Mesendoderm (in vitro differentiated cells): ENCODE data around the gene OTOP3.
"Not testable (repeated sequence)": the region's sequence is repeated elsewhere in the genome, so short reads cannot be mapped to it uniquely, and the experiment has no call there.

Experiments used
- DNase-seq: peaks from one replicate; pipeline ENCODE4 v3.0.0; 2013
- H2AK5ac ChIP-seq: 2 replicates; pipeline ENCODE4 v1.6.1; 2013; ENCODE audit warnings: low read length, inconsistent platforms
- H2BK120ac ChIP-seq: 2 replicates; pipeline ENCODE4 v1.6.1; 2013; ENCODE audit warnings: low read depth, mild to moderate bottlenecking, low read length, moderate library complexity, mixed read lengths
- H2BK15ac ChIP-seq: replicated peaks from 2 replicates; pipeline ENCODE4 v1.6.1; 2013; ENCODE audit warnings: low read depth, mild to moderate bottlenecking, moderate library complexity
- H2BK5ac ChIP-seq: 2 replicates; pipeline ENCODE4 v1.6.1; 2013; ENCODE audit warnings: low read length, inconsistent platforms
- H3K18ac ChIP-seq: 2 replicates; pipeline ENCODE4 v1.6.1; 2013; ENCODE audit warnings: mild to moderate bottlenecking, low read length, mixed read lengths
- H3K23ac ChIP-seq: one replicate; pipeline ENCODE4 v1.6.1; 2013; ENCODE audit warnings: low read length
- H3K27ac ChIP-seq: 2 replicates; pipeline ENCODE4 v1.5.1; 2013; ENCODE audit warnings: low read depth, mild to moderate bottlenecking, inconsistent platforms, low read length, moderate library complexity
- H3K27me3 ChIP-seq: 2 replicates; pipeline ENCODE4 v1.6.1; 2013; ENCODE audit warnings: low read length, control low read depth, mild to moderate bottlenecking, inconsistent platforms; ENCODE audit not compliant: insufficient read depth, poor library complexity
- H3K36me3 ChIP-seq: 2 replicates; pipeline ENCODE4 v1.6.1; 2013; ENCODE audit warnings: low read length, inconsistent platforms; ENCODE audit not compliant: control insufficient read depth, insufficient read depth
- H3K4ac ChIP-seq: one replicate; pipeline ENCODE4 v1.6.1; 2013; ENCODE audit warnings: low read depth, mild to moderate bottlenecking, low read length, moderate library complexity
- H3K4me1 ChIP-seq: 2 replicates; pipeline ENCODE4 v1.6.1; 2013; ENCODE audit warnings: low read depth, low read length, inconsistent platforms; ENCODE audit not compliant: control insufficient read depth
- H3K4me2 ChIP-seq: 2 replicates; pipeline ENCODE4 v1.6.1; 2013; ENCODE audit warnings: low read length
- H3K4me3 ChIP-seq: 2 replicates; pipeline ENCODE4 v1.5.1; 2013; ENCODE audit warnings: mild to moderate bottlenecking, low read length
- H3K56ac ChIP-seq: one replicate; pipeline ENCODE4 v1.6.1; 2013; ENCODE audit warnings: low read length
- H3K79me1 ChIP-seq: 2 replicates; pipeline ENCODE4 v1.6.1; 2013; ENCODE audit warnings: low read length, inconsistent platforms
- H3K79me2 ChIP-seq: 2 replicates; pipeline ENCODE4 v1.6.1; 2013; ENCODE audit warnings: mild to moderate bottlenecking, low read length; ENCODE audit not compliant: control insufficient read depth, insufficient read depth
- H3K9ac ChIP-seq: 2 replicates; pipeline ENCODE4 v1.6.1; 2013; ENCODE audit warnings: low read length, inconsistent platforms
- H4K5ac ChIP-seq: one replicate; pipeline ENCODE4 v1.6.1; 2013; ENCODE audit warnings: low read length
- H4K8ac ChIP-seq: one replicate; pipeline ENCODE4 v1.6.1; 2013; ENCODE audit warnings: low read depth, mild to moderate bottlenecking, control low read depth, low read length, moderate library complexity
- WGBS: extraction: QIAGEN DNeasy Blood & Tissue Kit; methylation state at CpG from one replicate; pipeline ENCODE4 v1.1.7; 2013; ENCODE audit warnings: low lambda C conversion rate, missing lambda C conversion rate; ENCODE audit not compliant: insufficient coverage; ENCODE audit errors: extremely low coverage; 5-methylcytosine and 5-hydroxymethylcytosine counted together

OTOP3 gene

GRCh38 chr17:74903671-74904070 is 32.0 kb upstream of the OTOP3 start:
- no peak overlapping the region for H3K4me2 ChIP-seq
- no peak overlapping the region for H4K8ac ChIP-seq
- H3K4me1 ChIP-seq: no peaks in the 10 kb centered on the region
- H2BK120ac ChIP-seq: no peak overlapping the region
- no peak overlapping the region for H2AK5ac ChIP-seq
- no peak overlapping the region for H2BK15ac ChIP-seq
- no peak overlapping the region for H3K27ac ChIP-seq
- no peak overlapping the region for H3K4ac ChIP-seq
- no peaks in the 10 kb centered on the region for H3K36me3 ChIP-seq
- no peak overlapping the region for H3K18ac ChIP-seq
- no peak overlapping the region for H4K5ac ChIP-seq
- H3K27me3 ChIP-seq: no peaks in the 10 kb centered on the region
- no CpG with 5 or more reads among the region's 6 CpGs for WGBS
- H2BK5ac ChIP-seq: no peak overlapping the region
- DNase-seq: no peak
- no peaks in the 10 kb centered on the region for H3K79me2 ChIP-seq
- H3K23ac ChIP-seq: no peak overlapping the region
- H3K79me1 ChIP-seq: no peaks in the 10 kb centered on the region
- H3K4me3 ChIP-seq: no peak overlapping the region
- no peak overlapping the region for H3K9ac ChIP-seq
- no peak overlapping the region for H3K56ac ChIP-seq

- no peak overlapping the region for H2BK120ac ChIP-seq
- no peak overlapping the region for H3K27ac ChIP-seq
- WGBS: no CpG with 5 or more reads among the region's 7 CpGs
- H3K4me3 ChIP-seq: no peak overlapping the region
- H3K9ac ChIP-seq: no peak overlapping the region
- no peaks in the 10 kb centered on the region for H3K36me3 ChIP-seq
- H3K4me1 ChIP-seq: no peaks in the 10 kb centered on the region
- no peak overlapping the region for H3K4ac ChIP-seq
- H3K79me2 ChIP-seq: no peaks in the 10 kb centered on the region
- H3K56ac ChIP-seq: no peak overlapping the region
- no peak overlapping the region for H3K18ac ChIP-seq
- no peak for DNase-seq
- H3K79me1 ChIP-seq: no peaks in the 10 kb centered on the region
- H2BK5ac ChIP-seq: no peak overlapping the region
- no peak overlapping the region for H4K5ac ChIP-seq
- no peak overlapping the region for H2BK15ac ChIP-seq
- no peaks in the 10 kb centered on the region for H3K27me3 ChIP-seq
- H3K4me2 ChIP-seq: no peak overlapping the region
- no peak overlapping the region for H3K23ac ChIP-seq
- no peak overlapping the region for H2AK5ac ChIP-seq
- H4K8ac ChIP-seq: no peak overlapping the region
Observed at GRCh38 chr17:74904687-74905409, 30.9 kb upstream of the OTOP3 start.

DNA sequence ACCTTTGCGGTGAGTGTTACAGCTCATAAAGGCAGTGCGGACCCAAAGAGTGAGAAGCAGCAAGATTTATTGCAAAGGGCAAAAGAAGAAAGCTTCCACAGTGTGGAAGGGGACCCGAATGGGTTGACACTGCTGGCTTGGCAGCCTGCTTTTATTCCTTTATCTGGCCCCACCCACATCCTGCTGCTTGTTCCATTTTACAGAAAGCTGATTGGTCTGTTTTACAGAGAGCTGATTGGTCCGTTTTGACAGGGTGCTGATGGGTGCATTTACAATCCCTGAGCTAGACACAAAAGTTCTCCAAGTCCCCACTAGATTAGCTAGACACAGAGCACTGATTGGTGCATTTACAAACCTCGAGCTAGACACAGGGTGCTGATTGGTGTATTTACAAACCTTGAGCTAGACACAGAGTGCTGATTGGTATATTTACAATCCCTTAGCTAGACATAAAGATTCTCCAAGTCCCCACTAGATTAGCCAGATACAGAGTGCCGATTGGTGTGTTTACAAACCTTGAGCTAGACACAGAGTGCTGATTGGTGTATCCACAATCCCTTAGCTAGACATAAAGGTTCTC is 29.4 kb upstream of the OTOP3 start:
- not testable (repeated sequence) for H2BK15ac ChIP-seq, H3K79me2 ChIP-seq, H4K8ac ChIP-seq, H3K56ac ChIP-seq, H3K18ac ChIP-seq, H3K9ac ChIP-seq, H3K4me3 ChIP-seq, H3K4me1 ChIP-seq, H3K27me3 ChIP-seq, H2AK5ac ChIP-seq, H3K27ac ChIP-seq, H3K79me1 ChIP-seq, DNase-seq, H3K36me3 ChIP-seq, H2BK120ac ChIP-seq, H3K4me2 ChIP-seq, H2BK5ac ChIP-seq, H3K23ac ChIP-seq, H4K5ac ChIP-seq, H3K4ac ChIP-seq
- WGBS: no CpG with 5 or more reads among the region's 6 CpGs

GRCh38 chr17:74907012-74907411 is 28.7 kb upstream of the OTOP3 start:
- H3K18ac ChIP-seq: no peak overlapping the region
- no peak overlapping the region for H3K23ac ChIP-seq
- no peak overlapping the region for H2BK5ac ChIP-seq
- H3K4me3 ChIP-seq: no peak overlapping the region
- no peak overlapping the region for H2AK5ac ChIP-seq
- H3K9ac ChIP-seq: no peak overlapping the region
- WGBS: no CpG with 5 or more reads among the region's 34 CpGs
- DNase-seq: no peak
- no peak overlapping the region for H4K5ac ChIP-seq
- no peak overlapping the region for H3K4ac ChIP-seq
- H3K4me1 ChIP-seq: no peaks in the 10 kb centered on the region
- H4K8ac ChIP-seq: no peak overlapping the region
- no peaks in the 10 kb centered on the region for H3K79me2 ChIP-seq
- no peak overlapping the region for H2BK15ac ChIP-seq
- H3K56ac ChIP-seq: no peak overlapping the region
- H2BK120ac ChIP-seq: no peak overlapping the region
- no peaks in the 10 kb centered on the region for H3K79me1 ChIP-seq
- no peaks in the 10 kb centered on the region for H3K36me3 ChIP-seq
- no peak overlapping the region for H3K27ac ChIP-seq
- no peaks in the 10 kb centered on the region for H3K27me3 ChIP-seq
- no peak overlapping the region for H3K4me2 ChIP-seq

GRCh38 chr17:74909097-74909496 is 26.6 kb upstream of the OTOP3 start:
- not testable (repeated sequence) for H3K27me3 ChIP-seq, H3K27ac ChIP-seq, H2BK5ac ChIP-seq, H2BK120ac ChIP-seq, H3K18ac ChIP-seq, H4K5ac ChIP-seq, H3K23ac ChIP-seq, H3K56ac ChIP-seq, H3K9ac ChIP-seq, H3K4me1 ChIP-seq, H3K4ac ChIP-seq, H3K79me1 ChIP-seq, H3K79me2 ChIP-seq, H4K8ac ChIP-seq, H3K4me2 ChIP-seq, H2AK5ac ChIP-seq, H3K36me3 ChIP-seq, H2BK15ac ChIP-seq, H3K4me3 ChIP-seq
- DNase-seq: peak; percentile 39
- no CpG with 5 or more reads among the region's 4 CpGs for whole genome bisulfite sequencing

DNA sequence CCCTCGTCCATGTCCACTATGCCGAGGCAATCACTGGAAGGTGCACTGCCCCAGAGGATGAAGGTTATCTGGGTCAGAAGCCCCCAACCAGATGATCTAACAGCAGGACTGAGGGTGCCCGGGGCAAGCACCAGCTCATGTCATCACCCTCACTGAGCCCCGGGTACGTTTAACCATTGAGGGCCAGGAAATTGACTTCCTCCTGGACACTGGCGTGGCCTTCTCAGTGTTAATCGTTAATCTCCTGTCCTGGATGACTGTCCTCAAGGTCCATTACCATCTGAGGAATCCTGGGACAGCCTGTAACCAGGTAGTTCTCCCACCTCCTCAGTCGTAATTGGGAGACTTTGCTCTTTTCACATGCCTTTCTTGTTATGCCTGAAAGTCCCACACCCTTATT is 24.3 kb upstream of the OTOP3 start:
- not testable (repeated sequence) for H3K27me3 ChIP-seq, H3K18ac ChIP-seq, H2AK5ac ChIP-seq, H2BK15ac ChIP-seq, H3K9ac ChIP-seq, DNase-seq, H3K4me3 ChIP-seq, H3K4me1 ChIP-seq, H3K36me3 ChIP-seq, H4K5ac ChIP-seq, H2BK5ac ChIP-seq, H3K79me2 ChIP-seq, H4K8ac ChIP-seq, H3K4me2 ChIP-seq, H3K23ac ChIP-seq, H2BK120ac ChIP-seq, H3K27ac ChIP-seq, H3K56ac ChIP-seq, H3K4ac ChIP-seq, H3K79me1 ChIP-seq
- no CpG with 5 or more reads among the region's 8 CpGs for WGBS
